CD14-positive monocyte (primary cell): ENCODE data around the gene MBNL2. TPM values are rescaled to one million over a fixed set of nuclear protein-coding genes. Genes with fewer than 3 reads are reported as not detected.

ENCODE experiments used
- DNase-seq, 3 donors: peaks; one replicate each; pipeline ENCODE4 v3.0.0-alpha.2; 2011 to 2022
- H2AFZ ChIP-seq: 2 replicates; pipeline ENCODE4 v1.6.0; 2012; ENCODE audit warnings: mild to moderate bottlenecking, low read depth, low read length, inconsistent platforms; ENCODE audit not compliant: insufficient read depth, poor library complexity, severe bottlenecking
- H3K27ac ChIP-seq, 2 donors: 1 replicate in 1 of 2; 2 replicates in 1 of 2; pipeline ENCODE4 v1.5.1; 2012 to 2013; ENCODE audit warnings: low read length in 2 of 2, control low read depth in 1 of 2, inconsistent platforms in 1 of 2, low read depth in 1 of 2, mild to moderate bottlenecking in 1 of 2
- H3K27me3 ChIP-seq, 2 donors: one replicate each; pipeline versions ENCODE4 v1.6.0 to v1.6.1; 2011 to 2013; ENCODE audit warnings: low read length in 2 of 2; ENCODE audit not compliant: control insufficient read depth in 2 of 2, insufficient read depth in 2 of 2
- H3K36me3 ChIP-seq, 2 donors: replicated peaks in 1 of 2; 1 replicate in 1 of 2; 2 replicates in 1 of 2; pipeline versions ENCODE4 v1.5.1 to v1.6.1; 2012 to 2013; ENCODE audit warnings: low read length in 2 of 2, control low read depth in 1 of 2, inconsistent platforms in 1 of 2, mild to moderate bottlenecking in 1 of 2; ENCODE audit not compliant: insufficient read depth in 2 of 2, control insufficient read depth in 1 of 2
- H3K4me1 ChIP-seq, 2 donors: 1 replicate in 1 of 2; 2 replicates in 1 of 2; pipeline versions ENCODE4 v1.5.1 to v1.6.1; 2012 to 2013; ENCODE audit warnings: low read length in 2 of 2, control low read depth in 1 of 2, inconsistent platforms in 1 of 2, mild to moderate bottlenecking in 1 of 2, moderate library complexity in 1 of 2; ENCODE audit not compliant: insufficient read depth in 2 of 2, control insufficient read depth in 1 of 2
- H3K4me2 ChIP-seq: replicated peaks from 2 replicates; pipeline ENCODE3; 2012; ENCODE audit warnings: low read length, moderate library complexity, mild to moderate bottlenecking; ENCODE audit not compliant: poor library complexity, severe bottlenecking; ENCODE audit errors: extremely low read depth
- H3K4me3 ChIP-seq, 3 experiments: fragments of 200-600 bp in 1 of 3; sonication (generic) in 1 of 3; replicated peaks in 1 of 3; 1 replicate in 2 of 3; 2 replicates in 1 of 3; pipeline ENCODE4 v1.5.1; 2011 to 2013; ENCODE audit warnings: low read length in 3 of 3, mild to moderate bottlenecking in 3 of 3, control low read depth in 2 of 3, low read depth in 2 of 3, inconsistent platforms in 1 of 3, moderate library complexity in 1 of 3
- H3K79me2 ChIP-seq: 2 replicates; pipeline ENCODE4 v1.6.0; 2012; ENCODE audit warnings: mild to moderate bottlenecking, control low read depth, inconsistent platforms, low read length, moderate library complexity; ENCODE audit not compliant: insufficient read depth
- H3K9ac ChIP-seq: 2 replicates; pipeline ENCODE4 v1.6.0; 2017; ENCODE audit warnings: low read length, mild to moderate bottlenecking; ENCODE audit not compliant: insufficient read depth, poor library complexity, severe bottlenecking
- H3K9me3 ChIP-seq, 2 donors: replicated peaks in 1 of 2; 1 replicate in 1 of 2; 2 replicates in 1 of 2; pipeline versions ENCODE4 v1.5.1 to v1.6.1; 2012 to 2013; ENCODE audit warnings: low read length in 2 of 2, control low read depth in 1 of 2; ENCODE audit not compliant: control insufficient read depth in 1 of 2, insufficient read depth in 1 of 2
- H4K20me1 ChIP-seq: 2 replicates; pipeline ENCODE4 v1.6.0; 2012; ENCODE audit warnings: mild to moderate bottlenecking, low read length, control low read depth, moderate library complexity; ENCODE audit not compliant: insufficient read depth
- H3K27ac Mint-ChIP-seq, 7 donors: one replicate each; pipeline ENCODE4 v1.8.0; 2020; ENCODE audit warnings: mild to moderate bottlenecking in 7 of 7, mixed read lengths in 7 of 7, moderate library complexity in 6 of 7, inconsistent platforms in 2 of 7
- H3K27me3 Mint-ChIP-seq, 3 donors: one replicate each; pipeline ENCODE4 v1.8.0; 2021 to 2022; ENCODE audit warnings: low read depth in 3 of 3, mild to moderate bottlenecking in 3 of 3, mixed read lengths in 3 of 3, moderate library complexity in 3 of 3, inconsistent platforms in 1 of 3
- H3K36me3 Mint-ChIP-seq, 2 donors: one replicate each; pipeline ENCODE4 v1.8.0; 2020; ENCODE audit warnings: mixed read lengths in 2 of 2, inconsistent platforms in 1 of 2, mild to moderate bottlenecking in 1 of 2
- H3K4me1 Mint-ChIP-seq: one replicate; pipeline ENCODE4 v1.8.0; 2020; ENCODE audit warnings: mild to moderate bottlenecking, mixed read lengths
- H3K4me3 Mint-ChIP-seq, 2 donors: one replicate each; pipeline ENCODE4 v1.8.0; 2020; ENCODE audit warnings: mild to moderate bottlenecking in 2 of 2, mixed read lengths in 2 of 2, moderate library complexity in 1 of 2
- H3K9me3 Mint-ChIP-seq, 7 donors: one replicate each; pipeline ENCODE4 v1.8.0; 2020 to 2022; ENCODE audit warnings: mixed read lengths in 7 of 7, mild to moderate bottlenecking in 6 of 7, moderate library complexity in 6 of 7, inconsistent platforms in 2 of 7
- CTCF ChIP-seq: fragments of 200-600 bp; IDR thresholded peaks from one replicate; pipeline ENCODE4 v1.8.0; 2022; ENCODE audit warnings: antibody characterized with exemption, mild to moderate bottlenecking
- WGBS: methylation state at CpG from one replicate; pipeline ENCODE4 v1.1.5; 2013; ENCODE audit warnings: missing lambda C conversion rate; ENCODE audit not compliant: insufficient coverage; 5-methylcytosine and 5-hydroxymethylcytosine counted together
- intact Hi-C, 2 donors: fragments of 100-400 bp; cut with micrococcal nuclease; formaldehyde crosslinking; loops; one replicate each; pipeline versions ENCODE4 v1.15.0 to v1.15.1; 2023
- polyA plus RNA-seq, 3 donors: library from polyadenylated mRNA; depleted of rRNA in 1 of 3; unstranded in 2 of 3; stranded (reverse) in 1 of 3; fragments of 300-500 nt in 2 of 3; fragments of >200 nt in 1 of 3; fragmentation: Illumina TruSeq in 2 of 3; gene quantifications; 1 replicate in 2 of 3; 2 replicates in 1 of 3; pipeline ENCODE4 v1.2.3, GENCODE V29; 2012 to 2021

MBNL2 gene
- polyA plus RNA-seq, 3 donors, result 8.5 to 15.5 (median 13.4) TPM

- intact Hi-C loops, result no loop called here
- DNase-seq, result no peak
Observed at GRCh38 chr13:97189928-97190327, 32.2 kb upstream of the MBNL2 start.

GRCh38 chr13:97191142-97191541, 31.0 kb upstream of the MBNL2 start:
- H3K9me3 Mint-ChIP-seq, result peaks cover 0 to 8% (median 0%) of the 10 kb centered on the region in 7 donors
- Histone ChIP-seq H4K20me1 (no peaks in the 10 kb centered on the region), H3K9ac (no peak overlapping the region), H3K4me3 (no peak overlapping the region), H3K36me3 (no peaks in the 10 kb centered on the region), H3K4me1 (no peaks in the 10 kb centered on the region), H3K27ac (no peak overlapping the region), H3K4me2 (no peak overlapping the region), H3K27me3 (peaks cover 10 to 17% of the 10 kb centered on the region in 2 donors), H3K9me3 (no peaks in the 10 kb centered on the region), H2AFZ (no peak overlapping the region), H3K79me2 (no peaks in the 10 kb centered on the region)
- intact Hi-C loops, result no loop called here
- WGBS, result 100% methylated on average over 1 of the region's 7 CpGs
- H3K36me3 Mint-ChIP-seq, result no peaks in the 10 kb centered on the region
- H3K27ac Mint-ChIP-seq, result no peak overlapping the region
- peaks cover 7% of the 10 kb centered on the region for H3K4me1 Mint-ChIP-seq
- peaks cover 21 to 35% (median 22%) of the 10 kb centered on the region in 3 donors for H3K27me3 Mint-ChIP-seq
- TF ChIP-seq CTCF, result no peak
- no peak overlapping the region for H3K4me3 Mint-ChIP-seq
- no peak for DNase-seq

More at GRCh38 chr13:97189928-97190327, 32.2 kb upstream of the MBNL2 start:
- H3K27ac Mint-ChIP-seq, result no peak overlapping the region
- peaks cover 0 to 7% (median 0%) of the 10 kb centered on the region in 7 donors for H3K9me3 Mint-ChIP-seq
- peaks cover 14 to 16% of the 10 kb centered on the region in 2 donors for H3K27me3 ChIP-seq
- no peaks in the 10 kb centered on the region for H4K20me1 ChIP-seq
- no peak overlapping the region for H3K27ac ChIP-seq
- H3K9me3 ChIP-seq, result no peaks in the 10 kb centered on the region
- H3K4me3 ChIP-seq, result no peak overlapping the region
- H3K4me3 Mint-ChIP-seq, result no peak overlapping the region
- H3K36me3 Mint-ChIP-seq, result no peaks in the 10 kb centered on the region
- no peak overlapping the region for H3K4me2 ChIP-seq
- no peak for TF ChIP-seq CTCF
- WGBS, result 93% methylated on average over 7 of the region's 10 CpGs
- no peaks in the 10 kb centered on the region for H3K79me2 ChIP-seq
- H3K36me3 ChIP-seq, result no peaks in the 10 kb centered on the region
- no peak overlapping the region for H2AFZ ChIP-seq
- no peaks in the 10 kb centered on the region for H3K4me1 ChIP-seq
- peaks cover 7% of the 10 kb centered on the region for H3K4me1 Mint-ChIP-seq
- H3K27me3 Mint-ChIP-seq, result peaks cover 23 to 39% (median 27%) of the 10 kb centered on the region in 3 donors
- H3K9ac ChIP-seq, result no peak overlapping the region
